Spinal cord (tissue), 10 donors: ENCODE results near the gene FHDC1. TPM values are rescaled to one million over a fixed set of nuclear protein-coding genes. Genes with fewer than 3 reads are reported as not detected.

Experiments
- DNase-seq, 6 donors: peaks; one replicate each; pipeline versions ENCODE4 v3.0.0 to v3.0.0-alpha.2; 2013 to 2015; ENCODE audit warnings: low spot score in 6 of 6, low read depth in 4 of 6
- H3K27ac ChIP-seq: one replicate; pipeline ENCODE4 v1.5.1; 2013; ENCODE audit warnings: low read depth, low read length, control low read depth
- H3K27me3 ChIP-seq: one replicate; pipeline ENCODE4 v1.6.1; 2013; ENCODE audit warnings: low read length; ENCODE audit not compliant: control insufficient read depth, insufficient read depth
- H3K36me3 ChIP-seq: one replicate; pipeline ENCODE4 v1.6.1; 2013; ENCODE audit warnings: low read length; ENCODE audit not compliant: control insufficient read depth, insufficient read depth
- H3K4me1 ChIP-seq: one replicate; pipeline ENCODE4 v1.6.1; 2013; ENCODE audit warnings: low read length; ENCODE audit not compliant: control insufficient read depth, insufficient read depth
- H3K4me3 ChIP-seq: one replicate; pipeline ENCODE4 v1.5.1; 2013; ENCODE audit warnings: low read depth, low read length, control low read depth
- H3K9me3 ChIP-seq: one replicate; pipeline ENCODE4 v1.6.1; 2013; ENCODE audit warnings: low read length; ENCODE audit not compliant: control insufficient read depth, insufficient read depth
- WGBS: methylation state at CpG from one replicate; pipeline ENCODE4 v1.1.5; 2013; ENCODE audit warnings: missing lambda C conversion rate; ENCODE audit not compliant: insufficient coverage; 5-methylcytosine and 5-hydroxymethylcytosine counted together
- polyA plus RNA-seq, 2 donors: library from polyadenylated mRNA; unstranded; fragments of 120-200 nt; gene quantifications; one replicate each; pipeline ENCODE4 v1.2.1, GENCODE V29; 2013; ENCODE audit not compliant: insufficient read length in 2 of 2
- total RNA-seq, 2 donors: library from RNA; depleted of rRNA in 1 of 2; stranded (reverse); fragments of 120-200 nt in 1 of 2; fragments of >200 nt in 1 of 2; gene quantifications; one replicate each; pipeline versions ENCODE4 v1.2.3 to v1.2.4, GENCODE V29; 2013 to 2014
- donor health status: healthy.

FHDC1 gene
- total and polyA plus RNA-seq, 4 donors, result 2.5 to 8.1 (median 5.9) TPM

GRCh38 chr4:153010146-153010545, 74.0 kb downstream of the FHDC1 start:
- H3K27ac ChIP-seq, result no peak overlapping the region
- peaks cover 5% of the 10 kb centered on the region for H3K4me1 ChIP-seq
- H3K36me3 ChIP-seq, result no peaks in the 10 kb centered on the region
- H3K9me3 ChIP-seq, result peaks cover 3% of the 10 kb centered on the region
- H3K4me3 ChIP-seq, result no peak overlapping the region
- DNase-seq, result no peak
- WGBS, result 92% methylated on average over 2 of the region's 3 CpGs
- no peaks in the 10 kb centered on the region for H3K27me3 ChIP-seq

GRCh38 chr4:153013202-153013977, 77.3 kb downstream of the FHDC1 start:
- WGBS, result 83% methylated on average over 2 of the region's 5 CpGs
- Histone ChIP-seq H3K4me3 (no peak overlapping the region), H3K9me3 (peaks cover 3% of the 10 kb centered on the region), H3K27ac (no peak overlapping the region), H3K27me3 (no peaks in the 10 kb centered on the region), H3K36me3 (no peaks in the 10 kb centered on the region), H3K4me1 (no peaks in the 10 kb centered on the region)
- DNase-seq, result no peak

- H3K27me3 ChIP-seq, result no peaks in the 10 kb centered on the region
- DNase-seq, result no peak
- no peak overlapping the region for H3K4me3 ChIP-seq
- H3K9me3 ChIP-seq, result peaks cover 3% of the 10 kb centered on the region
- no peaks in the 10 kb centered on the region for H3K36me3 ChIP-seq
- no peaks in the 10 kb centered on the region for H3K4me1 ChIP-seq
- H3K27ac ChIP-seq, result no peak overlapping the region
Measured at GRCh38 chr4:153014460-153014859, 78.3 kb downstream of the FHDC1 start.

- no peak for DNase-seq
- 91% methylated on average over 3 of the region's 4 CpGs for WGBS
- H3K27me3 ChIP-seq, result no peaks in the 10 kb centered on the region
Measured at GRCh38 chr4:153016592-153016991, 80.5 kb downstream of the FHDC1 start.

GRCh38 chr4:153018031-153018430, 81.9 kb downstream of the FHDC1 start:
- Histone ChIP-seq H3K9me3 (no peaks in the 10 kb centered on the region), H3K36me3 (no peaks in the 10 kb centered on the region), H3K4me3 (no peak overlapping the region), H3K27me3 (no peaks in the 10 kb centered on the region), H3K4me1 (no peaks in the 10 kb centered on the region), H3K27ac (no peak overlapping the region)
- WGBS, result no CpG with 5 or more reads among the region's 4 CpGs
- DNase-seq, result no peak

More at GRCh38 chr4:153016592-153016991, 80.5 kb downstream of the FHDC1 start:
- no peaks in the 10 kb centered on the region for H3K9me3 ChIP-seq
- H3K4me3 ChIP-seq, result no peak overlapping the region
- H3K4me1 ChIP-seq, result no peaks in the 10 kb centered on the region
- H3K27ac ChIP-seq, result no peak overlapping the region
- H3K36me3 ChIP-seq, result no peaks in the 10 kb centered on the region

GRCh38 chr4:153018684-153019083, 82.6 kb downstream of the FHDC1 start:
- Histone ChIP-seq H3K27ac (no peak overlapping the region), H3K36me3 (no peaks in the 10 kb centered on the region), H3K4me3 (no peak overlapping the region), H3K4me1 (no peaks in the 10 kb centered on the region), H3K9me3 (no peaks in the 10 kb centered on the region), H3K27me3 (no peaks in the 10 kb centered on the region)
- 33% methylated on average over 1 of the region's 1 CpG for WGBS
- peak in 2 of 6 donors; percentile 44 to 71 for DNase-seq

GRCh38 chr4:153019906-153020305, 83.8 kb downstream of the FHDC1 start:
- 93% methylated on average over 9 of the region's 9 CpGs for WGBS
- no peaks in the 10 kb centered on the region for H3K36me3 ChIP-seq
- no peak for DNase-seq
- no peaks in the 10 kb centered on the region for H3K27me3 ChIP-seq
- H3K4me1 ChIP-seq, result no peaks in the 10 kb centered on the region
- H3K27ac ChIP-seq, result no peak overlapping the region
- H3K4me3 ChIP-seq, result no peak overlapping the region
- H3K9me3 ChIP-seq, result no peaks in the 10 kb centered on the region

GRCh38 chr4:153020457-153020856, 84.3 kb downstream of the FHDC1 start:
- no peak overlapping the region for H3K4me3 ChIP-seq
- no peaks in the 10 kb centered on the region for H3K36me3 ChIP-seq
- no peak overlapping the region for H3K27ac ChIP-seq
- H3K9me3 ChIP-seq, result no peaks in the 10 kb centered on the region
- H3K4me1 ChIP-seq, result no peaks in the 10 kb centered on the region
- WGBS, result 93% methylated on average over 5 of the region's 7 CpGs
- DNase-seq, result no peak
- no peaks in the 10 kb centered on the region for H3K27me3 ChIP-seq

GRCh38 chr4:153021276-153021675, 85.2 kb downstream of the FHDC1 start:
- DNase-seq, result no peak
- WGBS, result 78% methylated on average over 6 of the region's 8 CpGs

GRCh38 chr4:153022241-153022715, 86.2 kb downstream of the FHDC1 start:
- no peaks in the 10 kb centered on the region for H3K36me3 ChIP-seq
- DNase-seq, result no peak
- H3K9me3 ChIP-seq, result no peaks in the 10 kb centered on the region
- no peaks in the 10 kb centered on the region for H3K27me3 ChIP-seq
- no peak overlapping the region for H3K4me3 ChIP-seq
- 96% methylated on average over 8 of the region's 12 CpGs for WGBS
- no peaks in the 10 kb centered on the region for H3K4me1 ChIP-seq
- H3K27ac ChIP-seq, result no peak overlapping the region

More at GRCh38 chr4:153021276-153021675, 85.2 kb downstream of the FHDC1 start:
- Histone ChIP-seq H3K27ac (no peak overlapping the region), H3K36me3 (no peaks in the 10 kb centered on the region), H3K4me3 (no peak overlapping the region), H3K4me1 (no peaks in the 10 kb centered on the region), H3K27me3 (no peaks in the 10 kb centered on the region), H3K9me3 (no peaks in the 10 kb centered on the region)
